ENCODE measurements around the gene NFATC2. TPM values are rescaled to one million over a fixed set of nuclear protein-coding genes. Genes with fewer than 3 reads are reported as not detected.

Gene NFATC2
- total RNA-seq, 1 experiment from 2014 or later, result 0.61 TPM

DNA sequence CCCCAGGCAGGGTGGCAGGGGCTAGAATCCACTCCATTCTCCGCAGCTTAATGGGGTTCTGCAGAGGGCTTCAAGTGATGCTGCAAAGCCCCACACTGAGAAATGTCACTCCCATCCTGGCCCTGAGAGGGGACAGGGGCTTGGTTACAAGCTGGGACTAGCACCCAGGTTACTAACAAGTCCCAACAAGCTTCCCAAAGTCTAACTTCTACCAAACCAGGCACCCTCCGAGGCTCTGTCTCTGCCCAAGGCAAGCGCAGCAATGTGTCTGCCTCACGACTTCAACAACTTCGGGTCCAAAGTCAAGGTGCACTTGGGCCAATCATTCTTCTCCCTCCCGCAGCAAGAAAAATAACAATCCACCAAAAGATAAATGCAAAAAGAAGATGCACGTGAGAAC is 45.6 kb downstream of the NFATC2 start:
- H3K27ac Mint-ChIP-seq, result no peak overlapping the region; a peak in 1 of 7 replicates
- H3K23me2 ChIP-seq (ENCODE audit: insufficient read length, low read depth, low read length, poor library complexity, severe bottlenecking), result no peaks in the 10 kb centered on the region
- H3K9me3 Mint-ChIP-seq, result no peaks in the 10 kb centered on the region
- H3K79me2 ChIP-seq (ENCODE audit: insufficient read depth, low read length), result no peaks in the 10 kb centered on the region
- H3K9me3 ChIP-seq (ENCODE audit: control insufficient read depth, low read depth, low read length), result no peaks in the 10 kb centered on the region
- peaks cover 2% of the 10 kb centered on the region; the same call in 1 of the 2 replicates for H3K27me3 Mint-ChIP-seq (ENCODE audit: low read depth)
- no peaks in the 10 kb centered on the region for H3K36me3 Mint-ChIP-seq (ENCODE audit: insufficient read depth in 1 of 3, low read depth in 3 of 3)
- H3K14ac ChIP-seq (ENCODE audit: insufficient read depth, low read length), result no peak overlapping the region
- no peaks in the 10 kb centered on the region for H3K27me3 ChIP-seq (ENCODE audit: insufficient read depth, low read length)
- H3K9ac ChIP-seq (ENCODE audit: extremely low read depth, insufficient read length, low read length), result no peak overlapping the region
- H4K8ac ChIP-seq (replicated peaks; ENCODE audit: insufficient read length, low read depth, low read length), result no peak overlapping the region
- no peak overlapping the region for H4K5ac ChIP-seq (ENCODE audit: insufficient read length, low read depth, low read length)
- H2BK120ac ChIP-seq (ENCODE audit: low read depth, low read length, poor library complexity, severe bottlenecking), result no peak overlapping the region
- DNase-seq, result no peak
- H3T11ph ChIP-seq (ENCODE audit: low read length), result no peak overlapping the region
- no peak overlapping the region for H2BK12ac ChIP-seq (ENCODE audit: insufficient read length, low read depth, low read length)
- H3K18ac ChIP-seq (ENCODE audit: insufficient read length, low read depth, low read length), result no peak overlapping the region
- H2AFZ ChIP-seq (ENCODE audit: low read length), result no peak overlapping the region
- H2BK20ac ChIP-seq (ENCODE audit: low read depth, low read length, poor library complexity, severe bottlenecking), result no peak overlapping the region
- H3K79me1 ChIP-seq (ENCODE audit: insufficient read depth, low read depth, low read length, poor library complexity, severe bottlenecking), result no peaks in the 10 kb centered on the region
- no peak overlapping the region for H3K4ac ChIP-seq (ENCODE audit: low read depth, low read length)
- no peak overlapping the region for H2AK5ac ChIP-seq (ENCODE audit: insufficient read length, low read length)
- no peak overlapping the region for H3K23ac ChIP-seq (ENCODE audit: insufficient read length, low read depth, low read length)
- H3K4me2 ChIP-seq (ENCODE audit: insufficient read depth, insufficient read length, low read length), result no peak overlapping the region
- no peak overlapping the region for H2BK5ac ChIP-seq (ENCODE audit: insufficient read length, low read length)
- no peak overlapping the region for H3K56ac ChIP-seq (ENCODE audit: insufficient read length, low read depth, low read length)
- H3K4me1 Mint-ChIP-seq, result peaks cover 8 to 21% of the 10 kb centered on the region in 2 experiments
- no peak overlapping the region for H4K91ac ChIP-seq (ENCODE audit: insufficient read length, low read depth, low read length)
- H3K4me1 ChIP-seq (ENCODE audit: insufficient read depth, low read length), result no peaks in the 10 kb centered on the region
- no peak overlapping the region for H3K27ac ChIP-seq (ENCODE audit: insufficient read length, low read depth, low read length)
- no peak overlapping the region for H3K4me3 Mint-ChIP-seq
- TF ChIP-seq, protein P1, sequence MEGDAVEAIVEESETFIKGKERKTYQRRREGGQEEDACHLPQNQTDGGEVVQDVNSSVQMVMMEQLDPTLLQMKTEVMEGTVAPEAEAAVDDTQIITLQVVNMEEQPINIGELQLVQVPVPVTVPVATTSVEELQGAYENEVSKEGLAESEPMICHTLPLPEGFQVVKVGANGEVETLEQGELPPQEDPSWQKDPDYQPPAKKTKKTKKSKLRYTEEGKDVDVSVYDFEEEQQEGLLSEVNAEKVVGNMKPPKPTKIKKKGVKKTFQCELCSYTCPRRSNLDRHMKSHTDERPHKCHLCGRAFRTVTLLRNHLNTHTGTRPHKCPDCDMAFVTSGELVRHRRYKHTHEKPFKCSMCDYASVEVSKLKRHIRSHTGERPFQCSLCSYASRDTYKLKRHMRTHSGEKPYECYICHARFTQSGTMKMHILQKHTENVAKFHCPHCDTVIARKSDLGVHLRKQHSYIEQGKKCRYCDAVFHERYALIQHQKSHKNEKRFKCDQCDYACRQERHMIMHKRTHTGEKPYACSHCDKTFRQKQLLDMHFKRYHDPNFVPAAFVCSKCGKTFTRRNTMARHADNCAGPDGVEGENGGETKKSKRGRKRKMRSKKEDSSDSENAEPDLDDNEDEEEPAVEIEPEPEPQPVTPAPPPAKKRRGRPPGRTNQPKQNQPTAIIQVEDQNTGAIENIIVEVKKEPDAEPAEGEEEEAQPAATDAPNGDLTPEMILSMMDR (conservative IDR thresholded peaks at IDR 0.05), result no peak
- no peaks in the 10 kb centered on the region for H4K20me1 ChIP-seq (ENCODE audit: control insufficient read depth, insufficient read depth, insufficient read length)
- WGBS (ENCODE audit: extremely low coverage, insufficient read length, low lambda C conversion rate), result no CpG with 5 or more reads among the region's 7 CpGs
- H2BK15ac ChIP-seq (ENCODE audit: low read depth, low read length), result no peak overlapping the region
